Peyer's patch (tissue), 4 donors: ENCODE measurements around the gene DZANK1.

ENCODE experiments used
- POLR2A ChIP-seq, 2 donors: fragments of 450-650 bp; IDR thresholded peaks; one replicate each; pipeline ENCODE4 v1.5.1; 2017; ENCODE audit warnings: antibody characterized with exemption in 2 of 2, mild to moderate bottlenecking in 2 of 2, moderate library complexity in 2 of 2
- TF ChIP-seq, protein P1 (sequence below), 6 experiments: fragments of 450-650 bp in 4 of 6; fragments of 200-600 bp in 2 of 6; sonication (generic) in 1 of 6; IDR thresholded peaks; one replicate each; pipeline ENCODE4 v1.5.1; 2017 to 2019; ENCODE audit warnings: antibody characterized with exemption in 6 of 6, mild to moderate bottlenecking in 3 of 6, moderate library complexity in 1 of 6

DNA sequence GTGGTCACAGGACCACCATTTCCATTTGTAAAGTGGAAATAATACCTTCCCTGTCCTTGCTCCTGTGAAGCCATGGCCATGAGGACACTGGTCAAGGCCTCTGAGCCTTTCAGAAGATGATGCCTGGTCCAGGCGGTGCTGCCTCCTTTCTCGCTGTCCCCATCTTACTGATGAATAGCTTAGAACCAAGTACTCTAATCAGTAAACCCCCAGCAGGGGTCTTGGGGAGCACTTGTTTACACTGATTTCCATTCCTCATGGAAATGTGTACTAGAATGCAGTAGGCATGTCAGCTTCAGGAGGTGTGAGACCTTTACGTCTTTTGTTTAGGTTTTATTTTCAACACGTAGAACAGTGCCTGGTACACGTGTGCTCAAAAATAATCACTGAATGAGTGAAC, 75.1 kb downstream of the DZANK1 start:
- TF ChIP-seq, protein P1, sequence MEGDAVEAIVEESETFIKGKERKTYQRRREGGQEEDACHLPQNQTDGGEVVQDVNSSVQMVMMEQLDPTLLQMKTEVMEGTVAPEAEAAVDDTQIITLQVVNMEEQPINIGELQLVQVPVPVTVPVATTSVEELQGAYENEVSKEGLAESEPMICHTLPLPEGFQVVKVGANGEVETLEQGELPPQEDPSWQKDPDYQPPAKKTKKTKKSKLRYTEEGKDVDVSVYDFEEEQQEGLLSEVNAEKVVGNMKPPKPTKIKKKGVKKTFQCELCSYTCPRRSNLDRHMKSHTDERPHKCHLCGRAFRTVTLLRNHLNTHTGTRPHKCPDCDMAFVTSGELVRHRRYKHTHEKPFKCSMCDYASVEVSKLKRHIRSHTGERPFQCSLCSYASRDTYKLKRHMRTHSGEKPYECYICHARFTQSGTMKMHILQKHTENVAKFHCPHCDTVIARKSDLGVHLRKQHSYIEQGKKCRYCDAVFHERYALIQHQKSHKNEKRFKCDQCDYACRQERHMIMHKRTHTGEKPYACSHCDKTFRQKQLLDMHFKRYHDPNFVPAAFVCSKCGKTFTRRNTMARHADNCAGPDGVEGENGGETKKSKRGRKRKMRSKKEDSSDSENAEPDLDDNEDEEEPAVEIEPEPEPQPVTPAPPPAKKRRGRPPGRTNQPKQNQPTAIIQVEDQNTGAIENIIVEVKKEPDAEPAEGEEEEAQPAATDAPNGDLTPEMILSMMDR (IDR thresholded peaks at IDR 0.05), result no peak
- TF ChIP-seq POLR2A (IDR thresholded peaks at IDR 0.05), result no peak
